SK-N-SH treated with all-trans-retinoic acid at 6 μM for 48 hours (cell line): ENCODE measurements around the gene SRSF4.
A peak's percentile ranks its signal among the peaks of the same experiment; 100 is the strongest.

Experiments
- ATAC-seq: fragments of 200-7000 bp; cut with Tn5 transposase; 3 replicates; pipeline ENCODE4 v1.9.1; 2020; ENCODE audit warnings: mild to moderate bottlenecking, moderate library complexity
- ARNTL ChIP-seq: fragments of 450-650 bp; formaldehyde crosslinking; IDR thresholded peaks from 2 replicates; pipeline ENCODE4 v1.5.0; 2020; ENCODE audit warnings: low read depth, mild to moderate bottlenecking, moderate library complexity, borderline replicate concordance
- BACH2 ChIP-seq: fragments of 250-450 bp; sonication (Bioruptor Pico); IDR thresholded peaks from 2 replicates; pipeline ENCODE4 v1.9.0; 2021; ENCODE audit warnings: mild to moderate bottlenecking, borderline replicate concordance
- CREB5 ChIP-seq: fragments of 250-450 bp; sonication (Bioruptor Pico); IDR thresholded peaks from 2 replicates; pipeline ENCODE4 v1.5.1; 2020; ENCODE audit warnings: low read depth, mild to moderate bottlenecking, moderate library complexity
- CSDC2 ChIP-seq: fragments of 250-450 bp; sonication (Bioruptor Pico); IDR thresholded peaks from 2 replicates; pipeline ENCODE4 v1.5.0; 2020; ENCODE audit warnings: mild to moderate bottlenecking, moderate library complexity
- ESRRG ChIP-seq: fragments of 250-450 bp; sonication (Bioruptor Pico); IDR thresholded peaks from 2 replicates; pipeline ENCODE4 v1.6.1; 2021; ENCODE audit warnings: mild to moderate bottlenecking
- GLIS3 ChIP-seq: fragments of 250-450 bp; sonication (Bioruptor Pico); IDR thresholded peaks from 2 replicates; pipeline ENCODE4 v1.5.0; 2020; ENCODE audit warnings: mild to moderate bottlenecking, moderate library complexity
- ISL1 ChIP-seq: fragments of 250-450 bp; sonication (Bioruptor Pico); IDR thresholded peaks from 2 replicates; pipeline ENCODE4 v2.1.2; 2022; ENCODE audit warnings: mild to moderate bottlenecking, moderate library complexity
- PATZ1 ChIP-seq: fragments of 250-450 bp; sonication (Bioruptor Pico); IDR thresholded peaks from 2 replicates; pipeline ENCODE4 v1.8.0; 2020; ENCODE audit warnings: mild to moderate bottlenecking, moderate library complexity, borderline replicate concordance
- POU6F1 ChIP-seq: fragments of 250-450 bp; sonication (Bioruptor Pico); IDR thresholded peaks from 2 replicates; pipeline ENCODE4 v1.8.0; 2021; ENCODE audit warnings: low read depth, mild to moderate bottlenecking, moderate library complexity, borderline replicate concordance
- PPARA ChIP-seq: fragments of 250-450 bp; sonication (Bioruptor Pico); IDR thresholded peaks from 2 replicates; pipeline ENCODE4 v1.5.0; 2020; ENCODE audit warnings: mild to moderate bottlenecking, borderline replicate concordance
- RARB ChIP-seq: fragments of 250-450 bp; sonication (Bioruptor Pico); IDR thresholded peaks from 2 replicates; pipeline ENCODE4 v1.8.0; 2021; ENCODE audit warnings: mild to moderate bottlenecking, moderate library complexity
- SNAI2 ChIP-seq: fragments of 250-450 bp; sonication (Bioruptor Pico); IDR thresholded peaks from 2 replicates; pipeline ENCODE4 v1.5.0; 2020; ENCODE audit warnings: mild to moderate bottlenecking, moderate library complexity
- TCF4 ChIP-seq: fragments of 250-450 bp; sonication (Bioruptor Pico); IDR thresholded peaks from 2 replicates; pipeline ENCODE4 v1.8.0; 2021; ENCODE audit warnings: mild to moderate bottlenecking, moderate library complexity, borderline replicate concordance
- TOX ChIP-seq: fragments of 250-450 bp; sonication (Bioruptor Pico); IDR thresholded peaks from 2 replicates; pipeline ENCODE4 v1.8.0; 2021; ENCODE audit warnings: mild to moderate bottlenecking, moderate library complexity, borderline replicate concordance
- TSHZ2 ChIP-seq: fragments of 250-450 bp; sonication (Bioruptor Pico); IDR thresholded peaks from 2 replicates; pipeline ENCODE4 v1.5.0; 2020; ENCODE audit warnings: mild to moderate bottlenecking, moderate library complexity
- ZC3H10 ChIP-seq: fragments of 250-450 bp; sonication (Bioruptor Pico); IDR thresholded peaks from 2 replicates; pipeline ENCODE4 v1.5.1; 2021; ENCODE audit warnings: mild to moderate bottlenecking, moderate library complexity
- ZFP3 ChIP-seq: fragments of 250-450 bp; sonication (Bioruptor Pico); IDR thresholded peaks from 2 replicates; pipeline ENCODE4 v1.5.0; 2020; ENCODE audit warnings: mild to moderate bottlenecking, moderate library complexity
- ZFP30 ChIP-seq: fragments of 450-650 bp; formaldehyde crosslinking; IDR thresholded peaks from 2 replicates; pipeline ENCODE4 v1.5.0; 2022; ENCODE audit warnings: mild to moderate bottlenecking, moderate library complexity
- ZNF565 ChIP-seq: fragments of 450-650 bp; formaldehyde crosslinking; conservative IDR thresholded peaks from 2 replicates; pipeline ENCODE4 v1.5.0; 2020; ENCODE audit warnings: low read depth, mild to moderate bottlenecking, moderate library complexity
- ZNF70 ChIP-seq: fragments of 450-650 bp; formaldehyde crosslinking; IDR thresholded peaks from 2 replicates; pipeline ENCODE4 v1.5.0; 2020; ENCODE audit warnings: mild to moderate bottlenecking, moderate library complexity
- ZNF8 ChIP-seq: fragments of 450-650 bp; formaldehyde crosslinking; IDR thresholded peaks from 2 replicates; pipeline ENCODE4 v1.5.0; 2020; ENCODE audit warnings: mild to moderate bottlenecking, moderate library complexity

The SRSF4 gene

GRCh38 chr1:29125788-29126187 is 55.9 kb downstream of the SRSF4 start:
- TF ChIP-seq ZNF8 (CRISPR knock-in tag) (no peak), SNAI2 (CRISPR knock-in tag) (no peak), PPARA (CRISPR knock-in tag) (no peak), RARB (CRISPR knock-in tag) (no peak), CSDC2 (no peak), ZNF565 (CRISPR knock-in tag) (no peak), ZFP3 (CRISPR knock-in tag) (no peak)

GRCh38 chr1:29125237-29125641 is 56.5 kb downstream of the SRSF4 start:
- ATAC-seq: no peak
- no peak for TF ChIP-seq TSHZ2 (CRISPR knock-in tag)
- no peak for TF ChIP-seq TCF4 (CRISPR knock-in tag)
- TF ChIP-seq PPARA (CRISPR knock-in tag): no peak
- no peak for TF ChIP-seq ZFP30 (CRISPR knock-in tag)
- no peak for TF ChIP-seq ESRRG (CRISPR knock-in tag)
- no peak for TF ChIP-seq ZC3H10 (CRISPR knock-in tag)
- no peak for TF ChIP-seq CSDC2
- TF ChIP-seq ZNF565 (CRISPR knock-in tag): no peak
- no peak for TF ChIP-seq POU6F1
- TF ChIP-seq CREB5 (CRISPR knock-in tag): no peak
- TF ChIP-seq ZNF8 (CRISPR knock-in tag): no peak
- no peak for TF ChIP-seq ISL1 (CRISPR knock-in tag)
- no peak for TF ChIP-seq GLIS3 (CRISPR knock-in tag)
- TF ChIP-seq ZNF70 (CRISPR knock-in tag): no peak
- no peak for TF ChIP-seq TOX (CRISPR knock-in tag)
- no peak for TF ChIP-seq BACH2
- no peak for TF ChIP-seq RARB (CRISPR knock-in tag)
- TF ChIP-seq, all 23 proteins: peak for 0

More at GRCh38 chr1:29125788-29126187, 55.9 kb downstream of the SRSF4 start:
- no peak for ATAC-seq

- TF ChIP-seq SNAI2 (CRISPR knock-in tag) (no peak), PATZ1 (CRISPR knock-in tag) (peak; percentile 88), ZNF565 (CRISPR knock-in tag) (no peak), ZNF8 (CRISPR knock-in tag) (no peak), ARNTL (CRISPR knock-in tag) (no peak), ZFP30 (CRISPR knock-in tag) (no peak), ESRRG (CRISPR knock-in tag) (no peak), ZC3H10 (CRISPR knock-in tag) (no peak)
- peak; percentile 79 for ATAC-seq
These were observed 57.1 kb downstream of the SRSF4 start for GRCh38 chr1:29124366-29125236.
